ENCODE measurements around the gene P3H3. TPM values are rescaled to one million over a fixed set of nuclear protein-coding genes. Genes with fewer than 3 reads are reported as not detected.
"Not testable (repeated sequence)": the region's sequence is repeated elsewhere in the genome, so short reads cannot be mapped to it uniquely, and the experiment has no call there.

The P3H3 gene
- total RNA-seq, 4 donors from 2014 or later, result 5.0 to 30.5 (median 14.3) TPM

DNA sequence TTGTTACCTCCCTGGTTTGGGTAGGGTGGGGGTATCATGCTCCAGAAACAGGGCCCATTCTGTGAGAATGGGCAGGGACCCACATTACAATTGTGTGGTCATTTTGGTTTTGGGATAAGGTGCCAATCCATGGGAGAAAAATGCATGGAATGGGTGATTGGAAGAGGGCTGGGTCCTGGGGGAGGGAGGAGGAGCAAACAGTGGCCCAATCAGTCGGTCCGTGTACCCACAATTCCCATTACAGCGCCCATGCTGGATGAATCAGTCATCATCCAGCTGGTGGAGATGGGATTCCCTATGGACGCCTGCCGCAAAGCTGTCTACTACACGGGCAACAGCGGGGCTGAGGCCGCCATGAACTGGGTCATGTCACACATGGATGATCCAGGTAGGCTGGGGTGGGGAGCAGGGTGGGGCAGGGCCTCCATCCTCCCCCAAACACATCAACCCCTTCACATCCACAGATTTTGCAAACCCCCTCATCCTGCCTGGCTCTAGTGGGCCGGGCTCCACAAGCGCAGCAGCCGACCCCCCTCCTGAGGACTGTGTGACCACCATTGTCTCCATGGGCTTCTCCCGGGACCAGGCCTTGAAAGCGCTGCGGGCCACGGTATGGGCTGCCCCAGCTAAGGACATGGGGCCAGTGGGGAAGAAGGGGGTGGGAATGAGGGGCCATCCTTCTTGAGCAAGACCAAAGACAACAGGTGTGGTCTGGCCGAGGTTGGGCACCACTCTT, 35.5 kb downstream of the P3H3 start:
- Histone ChIP-seq H3K27ac (no peak overlapping the region), H3K4me3 (no peak overlapping the region), H3K4me1 (peaks cover 17% of the 10 kb centered on the region), H3K27me3 (no peaks in the 10 kb centered on the region), H3K9me3 (no peaks in the 10 kb centered on the region), H3K36me3 (peaks cover 73% of the 10 kb centered on the region)
- DNase-seq (ENCODE audit: low spot score in 2 of 2), result no peak
- TF ChIP-seq EP300 (IDR thresholded peaks at IDR 0.05) (no peak), CTCF (IDR thresholded peaks at IDR 0.05) (no peak), POLR2AphosphoS5 (IDR thresholded peaks at IDR 0.05) (no peak), POLR2A (IDR thresholded peaks at IDR 0.05) (no peak)
- WGBS, result 95% methylated on average over 16 of the region's 16 CpGs

DNA sequence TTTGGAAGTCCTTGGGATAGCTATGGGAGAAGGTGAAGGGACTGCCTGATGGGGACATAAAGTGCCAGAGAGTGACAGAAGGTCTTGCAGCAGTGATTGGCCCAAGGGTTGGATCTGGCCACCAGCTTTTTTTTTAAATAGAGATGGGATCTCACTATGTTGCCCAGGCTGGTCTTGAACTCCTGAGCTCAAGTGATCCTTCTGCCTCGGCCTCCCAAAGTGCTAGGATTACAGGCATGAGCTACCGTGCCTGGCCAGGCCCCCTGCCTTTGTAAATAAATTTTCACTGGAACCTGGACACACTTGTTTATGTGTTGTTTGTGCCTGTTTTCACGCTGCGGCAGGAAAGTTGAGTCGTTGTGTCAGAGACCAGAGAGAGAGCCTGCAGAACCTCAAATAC, 37.1 kb downstream of the P3H3 start:
- not testable (repeated sequence) for H3K9me3 ChIP-seq; H3K27me3 ChIP-seq; H3K4me3 ChIP-seq; DNase-seq (ENCODE audit: low spot score in 2 of 2); H3K27ac ChIP-seq
- Histone ChIP-seq H3K36me3 (peaks cover 66% of the 10 kb centered on the region), H3K4me1 (peaks cover 32% of the 10 kb centered on the region)
- 99% methylated on average over 5 of the region's 5 CpGs for WGBS

DNA sequence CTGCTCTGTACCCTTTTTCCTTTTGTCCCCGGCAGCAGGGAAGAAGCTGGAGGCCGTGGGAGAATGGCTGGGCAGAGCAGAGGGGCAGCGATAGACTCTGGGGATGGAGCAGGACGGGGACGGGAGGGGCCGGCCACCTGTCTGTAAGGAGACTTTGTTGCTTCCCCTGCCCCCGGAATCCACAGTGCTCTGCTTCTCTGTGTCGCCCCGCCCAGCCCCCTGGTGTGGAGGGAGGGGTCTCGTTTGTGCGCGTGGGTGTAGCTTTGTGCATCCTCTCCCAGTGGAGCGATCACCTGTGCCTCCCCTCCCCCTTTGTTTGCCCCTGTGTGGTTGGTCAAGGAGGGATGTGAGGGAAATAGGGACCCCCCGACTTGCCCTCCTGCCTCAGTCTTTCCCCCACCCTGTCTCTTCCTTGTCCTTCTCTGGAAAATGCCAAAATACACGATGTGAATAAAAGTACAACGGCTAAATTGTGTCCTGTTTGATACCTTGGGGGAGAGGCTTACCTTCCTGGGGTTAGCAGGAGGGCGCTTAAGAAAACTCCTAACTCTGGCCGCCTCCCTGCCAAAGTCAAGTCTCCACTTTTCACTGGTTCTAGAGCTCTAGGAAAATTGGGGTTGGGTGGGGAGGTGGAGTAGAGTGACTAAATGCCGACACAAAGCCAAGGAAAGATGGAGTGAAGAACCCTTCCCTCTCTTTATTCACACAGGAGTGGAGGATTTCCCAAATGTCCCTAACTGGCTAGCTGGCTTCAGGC, 38.1 kb downstream of the P3H3 start:
- 65% methylated on average over 19 of the region's 19 CpGs for WGBS
- Histone ChIP-seq H3K9me3 (no peaks in the 10 kb centered on the region), H3K27me3 (no peaks in the 10 kb centered on the region), H3K36me3 (peaks cover 66% of the 10 kb centered on the region), H3K4me1 (peaks cover 39% of the 10 kb centered on the region), H3K27ac (peak overlapping the region; percentile 94), H3K4me3 (peak overlapping the region; percentile 97)
- TF ChIP-seq POLR2A (IDR thresholded peaks at IDR 0.05) (no peak), CTCF (IDR thresholded peaks at IDR 0.05) (no peak), POLR2AphosphoS5 (IDR thresholded peaks at IDR 0.05) (no peak), EP300 (IDR thresholded peaks at IDR 0.05) (no peak)
- no peak for DNase-seq (ENCODE audit: low spot score in 2 of 2)

DNA sequence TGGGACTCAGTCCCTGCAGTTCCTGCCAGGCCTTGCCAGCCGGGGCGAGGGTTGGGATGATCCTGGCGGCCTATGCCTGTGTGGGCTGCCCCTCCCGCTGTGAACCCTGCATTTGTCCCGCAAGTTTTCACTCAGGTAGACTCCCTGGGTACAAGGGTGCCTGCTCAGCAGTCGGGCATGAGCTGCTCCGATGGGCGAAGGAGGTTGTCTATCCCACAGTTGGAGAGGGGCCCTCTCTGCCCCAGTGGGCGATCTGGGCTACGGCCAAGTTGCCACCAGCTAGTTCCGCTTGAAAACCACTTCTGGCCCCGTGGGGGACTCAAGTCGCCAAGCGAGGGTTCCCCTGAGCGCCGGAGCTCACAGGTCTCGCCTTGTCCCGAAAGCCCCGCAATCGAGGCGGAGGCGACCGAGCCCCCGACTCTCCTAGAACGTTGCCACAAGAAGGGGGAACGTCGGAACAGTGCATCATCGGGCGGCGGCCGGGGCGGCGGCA, 38.8 kb downstream of the P3H3 start:
- Histone ChIP-seq H3K36me3 (peaks cover 59% of the 10 kb centered on the region), H3K27me3 (no peaks in the 10 kb centered on the region), H3K9me3 (no peaks in the 10 kb centered on the region), H3K4me3 (peak overlapping the region; percentile 97), H3K27ac (peak overlapping the region; percentile 94), H3K4me1 (peaks cover 46% of the 10 kb centered on the region)
- TF ChIP-seq EP300 (IDR thresholded peaks at IDR 0.05), result no peak
- no peak for TF ChIP-seq POLR2A (IDR thresholded peaks at IDR 0.05)
- TF ChIP-seq CTCF (IDR thresholded peaks at IDR 0.05), result no peak
- TF ChIP-seq POLR2AphosphoS5 (IDR thresholded peaks at IDR 0.05), result no peak
- DNase-seq (ENCODE audit: low spot score in 2 of 2), result peak; percentile 91 to 95
- WGBS, result 0% methylated on average over 6 of the region's 33 CpGs

DNA sequence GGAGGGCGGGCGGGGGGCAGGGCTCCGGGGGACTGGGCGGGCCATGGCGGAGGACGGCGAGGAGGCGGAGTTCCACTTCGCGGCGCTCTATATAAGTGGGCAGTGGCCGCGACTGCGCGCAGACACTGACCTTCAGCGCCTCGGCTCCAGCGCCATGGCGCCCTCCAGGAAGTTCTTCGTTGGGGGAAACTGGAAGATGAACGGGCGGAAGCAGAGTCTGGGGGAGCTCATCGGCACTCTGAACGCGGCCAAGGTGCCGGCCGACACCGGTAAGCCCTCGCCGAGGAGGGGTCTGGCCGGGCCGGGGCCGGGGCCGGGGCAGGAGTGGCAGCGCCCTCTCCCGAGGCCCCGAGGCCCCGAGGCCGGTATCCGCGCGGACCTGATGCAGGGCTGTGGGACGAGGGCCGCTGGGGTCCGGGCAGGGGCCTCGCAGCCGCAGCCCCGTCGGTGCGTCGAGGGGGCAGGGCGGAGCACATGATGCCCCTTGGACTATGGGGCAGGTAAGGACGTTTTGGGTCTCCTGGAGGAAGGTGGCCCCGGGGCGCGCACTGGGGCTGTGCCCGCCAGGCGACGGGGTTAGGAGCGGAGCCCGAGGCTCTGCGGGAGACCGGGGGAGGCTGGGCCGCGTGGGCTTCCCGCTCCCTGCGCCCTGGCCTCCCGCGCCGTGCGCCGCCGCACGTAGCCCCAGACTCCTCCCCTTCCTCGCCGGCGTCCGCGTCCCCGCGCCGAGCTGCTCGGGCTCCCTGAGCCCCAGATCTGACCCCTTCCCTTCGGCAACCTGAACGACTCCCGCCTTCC, 39.4 kb downstream of the P3H3 start, which contains the start of gene TPI1:
TPI1 (plus strand) TSS at position 119 of the 798 bp plus-strand sequence; CDS start at position 155, 36 bp downstream.
- H3K4me3 ChIP-seq, result peak within 1 kb of the TSS; percentile 97
- 0% methylated on average over 5 of the region's 86 CpGs for WGBS
- DNase-seq (ENCODE audit: low spot score in 2 of 2), result no peak
- H3K27ac ChIP-seq, result peak within 1 kb of the TSS; percentile 94
- H3K27me3 ChIP-seq, result no peaks in the 10 kb centered on the region
- H3K9me3 ChIP-seq, result no peaks in the 10 kb centered on the region
- TF ChIP-seq CTCF (IDR thresholded peaks at IDR 0.05) (no peak), POLR2A (IDR thresholded peaks at IDR 0.05) (peak; percentile 83 to 95), POLR2AphosphoS5 (IDR thresholded peaks at IDR 0.05) (peak; percentile 75 to 87 (median 81))
- H3K36me3 ChIP-seq, result peaks cover 53% of the 10 kb centered on the region
- peaks cover 52% of the 10 kb centered on the region for H3K4me1 ChIP-seq
